DOHH2 (cell line): ENCODE data around the gene OR4E1.

Experiments used
- H3F3A ChIP-seq: fragments of 200-600 bp; sonication (generic), shearing (Covaris generic); 2 replicates; pipeline ENCODE4 v1.6.0; 2016; ENCODE audit warnings: antibody characterized with exemption, mild to moderate bottlenecking; ENCODE audit not compliant: control insufficient read depth, insufficient read depth
- H3K27ac ChIP-seq: fragments of 200-600 bp; sonication (generic); 2 replicates; pipeline ENCODE4 v1.5.1; 2014; ENCODE audit warnings: low read depth, mild to moderate bottlenecking, low read length, moderate library complexity
- H3K27me3 ChIP-seq: fragments of 200-600 bp; sonication (generic); 2 replicates; pipeline ENCODE4 v1.6.1; 2014; ENCODE audit warnings: mild to moderate bottlenecking, low read length, mixed read lengths; ENCODE audit not compliant: control insufficient read depth
- H3K36me3 ChIP-seq: fragments of 200-600 bp; sonication (generic); 2 replicates; pipeline ENCODE4 v1.6.1; 2014; ENCODE audit warnings: mild to moderate bottlenecking, low read length, moderate library complexity, mixed read lengths; ENCODE audit not compliant: control insufficient read depth
- H3K4me1 ChIP-seq: fragments of 200-600 bp; sonication (generic); 2 replicates; pipeline ENCODE4 v1.6.1; 2014; ENCODE audit warnings: mild to moderate bottlenecking, low read length, mixed read lengths; ENCODE audit not compliant: control insufficient read depth
- H3K4me2 ChIP-seq: fragments of 200-600 bp; sonication (generic); 2 replicates; pipeline ENCODE4 v1.6.0; 2014; ENCODE audit warnings: mild to moderate bottlenecking, low read length, moderate library complexity
- H3K4me3 ChIP-seq: fragments of 200-600 bp; sonication (generic); 2 replicates; pipeline ENCODE4 v1.5.1; 2014; ENCODE audit warnings: mild to moderate bottlenecking, low read length, mixed read lengths
- H3K79me2 ChIP-seq: fragments of 200-600 bp; sonication (generic); 2 replicates; pipeline ENCODE4 v1.6.1; 2014; ENCODE audit warnings: mild to moderate bottlenecking, low read length, mixed read lengths; ENCODE audit not compliant: control insufficient read depth
- H3K9me2 ChIP-seq: fragments of 200-600 bp; sonication (generic); replicated peaks from 2 replicates; pipeline ENCODE4 v1.6.1; 2014; ENCODE audit warnings: mild to moderate bottlenecking, low read length, mixed read lengths; ENCODE audit not compliant: control insufficient read depth
- H3K9me3 ChIP-seq: fragments of 200-600 bp; sonication (generic); 2 replicates; pipeline ENCODE4 v1.6.1; 2014; ENCODE audit warnings: antibody characterized with exemption, low read length, mixed read lengths; ENCODE audit not compliant: control insufficient read depth, insufficient read depth
- H4K20me1 ChIP-seq: fragments of 200-600 bp; sonication (generic); 2 replicates; pipeline ENCODE4 v1.6.0; 2014; ENCODE audit warnings: low read depth, mild to moderate bottlenecking, antibody characterized with exemption, low read length, moderate library complexity; ENCODE audit not compliant: control insufficient read depth, insufficient read depth
- CTCF ChIP-seq: fragments of 200-600 bp; sonication (generic); IDR thresholded peaks from one replicate; pipeline ENCODE4 v1.5.1; 2014; ENCODE audit warnings: antibody characterized with exemption, mild to moderate bottlenecking, low read depth, low read length; ENCODE audit not compliant: poor library complexity, severe bottlenecking
- EZH2phosphoT487 ChIP-seq: fragments of 200-600 bp; sonication (generic); IDR thresholded peaks from 2 replicates; pipeline ENCODE4 v1.6.1; 2017; ENCODE audit warnings: borderline replicate concordance, mild to moderate bottlenecking, antibody characterized with exemption, low read length, moderate library complexity, mixed read lengths

The OR4E1 gene

GRCh38 chr14:21668377-21668776 lies 5.2 kb downstream of the OR4E1 start:
- Histone ChIP-seq H3K27ac (no peak overlapping the region), H3K36me3 (no peaks in the 10 kb centered on the region), H3K9me2 (no peaks in the 10 kb centered on the region), H3K4me2 (no peak overlapping the region), H3K4me1 (no peaks in the 10 kb centered on the region), H3K27me3 (0 out of 2 replicates have a peak, but pooled peaks cover 7% of the 10 kb centered on the region), H3K9me3 (no peaks in the 10 kb centered on the region), H3F3A (no peaks in the 10 kb centered on the region), H4K20me1 (no peaks in the 10 kb centered on the region), H3K4me3 (no peak overlapping the region), H3K79me2 (no peaks in the 10 kb centered on the region)
- TF ChIP-seq EZH2phosphoT487 (no peak), CTCF (no peak)

DNA sequence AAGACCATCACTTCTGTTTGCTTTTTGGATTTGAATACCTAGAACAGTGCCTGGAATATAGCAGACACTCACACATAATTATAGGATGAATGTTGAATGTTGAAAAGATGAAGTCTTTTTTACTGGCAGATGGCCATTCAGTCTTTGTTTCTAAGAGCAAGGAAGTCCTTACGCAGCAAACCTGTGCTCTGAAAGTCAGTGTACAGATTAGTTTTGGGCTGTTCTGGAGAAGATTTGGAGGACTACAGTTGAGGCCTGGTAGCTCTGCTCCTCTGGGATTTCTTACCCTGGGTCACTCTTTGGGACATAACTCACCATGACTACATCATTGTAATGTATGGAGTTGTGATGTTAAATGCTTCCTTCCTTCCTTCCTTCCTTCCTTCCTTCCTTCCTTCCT lies 16.6 kb downstream of the OR4E1 start:
- H3K4me1 ChIP-seq: no peaks in the 10 kb centered on the region
- H3K4me2 ChIP-seq: no peak overlapping the region
- no peak overlapping the region for H3K4me3 ChIP-seq
- TF ChIP-seq EZH2phosphoT487 (no peak), CTCF (no peak)
- H4K20me1 ChIP-seq: no peaks in the 10 kb centered on the region
- peaks cover 4% of the 10 kb centered on the region; the same call in 1 of the 2 replicates for H3K27me3 ChIP-seq
- no peaks in the 10 kb centered on the region for H3K36me3 ChIP-seq
- H3K79me2 ChIP-seq: no peaks in the 10 kb centered on the region
- no peaks in the 10 kb centered on the region for H3K9me2 ChIP-seq
- no peaks in the 10 kb centered on the region for H3K9me3 ChIP-seq
- H3F3A ChIP-seq: no peaks in the 10 kb centered on the region
- no peak overlapping the region for H3K27ac ChIP-seq

GRCh38 chr14:21654215-21654614 lies 19.4 kb downstream of the OR4E1 start:
- Histone ChIP-seq H3K79me2 (no peaks in the 10 kb centered on the region), H3K4me2 (no peak overlapping the region), H3K27ac (no peak overlapping the region), H3K27me3 (peaks cover 7% of the 10 kb centered on the region), H3F3A (no peaks in the 10 kb centered on the region), H3K4me3 (no peak overlapping the region), H3K9me2 (no peaks in the 10 kb centered on the region), H3K4me1 (no peaks in the 10 kb centered on the region), H4K20me1 (no peaks in the 10 kb centered on the region), H3K9me3 (no peaks in the 10 kb centered on the region), H3K36me3 (no peaks in the 10 kb centered on the region)
- TF ChIP-seq EZH2phosphoT487: no peak
- no peak for TF ChIP-seq CTCF
